HG03460 (cell line): ENCODE results near the gene A3GALT2.
"Not testable (repeated sequence)": the region's sequence is repeated elsewhere in the genome, so short reads cannot be mapped to it uniquely, and the experiment has no call there.

Experiments used
- ATAC-seq: cut with Tn5 transposase; IDR thresholded peaks from one replicate; pipeline ENCODE4 v1.9.1; 2021; ENCODE audit not compliant: unreplicated experiment

Gene A3GALT2

DNA sequence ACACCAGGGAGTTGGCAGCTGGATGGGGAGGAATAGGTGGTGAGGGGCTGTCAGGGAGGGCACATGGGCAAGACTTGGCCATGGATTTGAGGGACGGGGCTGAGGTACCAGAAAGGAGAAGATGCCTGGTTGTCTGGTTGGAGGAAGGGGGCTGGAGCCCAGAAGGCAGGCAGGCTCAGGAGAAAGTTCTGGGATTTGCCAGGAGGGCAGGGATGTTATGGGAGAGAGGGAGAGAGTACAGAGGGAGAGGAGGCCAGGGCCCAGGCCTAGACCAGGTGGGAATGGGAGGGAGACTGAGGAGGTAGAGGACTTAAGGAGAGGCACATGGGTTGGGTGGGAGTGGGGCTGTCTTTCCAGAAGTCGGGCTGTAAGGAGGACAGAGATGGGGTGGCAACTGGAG lies 4.3 kb downstream of the A3GALT2 start:
- ATAC-seq = no peak

DNA sequence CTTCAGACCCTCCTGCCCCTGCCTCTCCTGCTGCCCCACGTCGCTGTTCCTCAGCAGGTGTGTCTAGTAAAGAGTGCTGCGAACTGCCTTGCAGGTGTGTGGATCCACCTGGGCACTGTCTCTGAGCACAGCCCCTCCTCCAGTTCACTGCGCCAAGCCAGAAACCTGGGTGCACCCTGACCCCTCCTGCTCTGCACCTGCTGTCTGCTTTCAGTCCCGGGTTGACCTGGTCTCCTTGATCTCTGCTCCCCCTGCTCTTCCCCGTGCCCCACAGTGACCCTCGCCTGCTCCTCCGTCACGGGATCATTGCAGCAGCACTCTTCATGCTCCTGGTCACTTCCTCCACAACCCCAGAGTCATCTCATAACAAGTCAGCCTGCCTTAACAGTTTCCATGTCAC lies 6.5 kb downstream of the A3GALT2 start:
- ATAC-seq = no peak

DNA sequence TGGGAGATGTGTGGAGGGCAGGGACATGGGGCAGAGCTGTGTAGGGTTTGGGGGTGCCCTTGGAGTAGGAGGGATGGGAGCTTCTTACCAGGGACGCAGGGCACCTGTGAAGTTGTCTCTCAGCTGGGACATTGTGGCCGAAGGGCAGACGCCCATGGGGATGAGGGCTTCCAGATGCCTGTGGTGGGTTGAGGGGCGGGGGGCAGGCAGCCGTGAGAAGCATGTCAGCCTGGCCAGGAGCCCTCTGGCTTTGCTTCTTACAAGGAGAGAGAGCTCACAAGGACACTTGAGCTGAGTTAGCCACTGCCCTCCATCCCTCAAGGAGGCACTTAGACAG lies 8.5 kb downstream of the A3GALT2 start:
- no peak for ATAC-seq

DNA sequence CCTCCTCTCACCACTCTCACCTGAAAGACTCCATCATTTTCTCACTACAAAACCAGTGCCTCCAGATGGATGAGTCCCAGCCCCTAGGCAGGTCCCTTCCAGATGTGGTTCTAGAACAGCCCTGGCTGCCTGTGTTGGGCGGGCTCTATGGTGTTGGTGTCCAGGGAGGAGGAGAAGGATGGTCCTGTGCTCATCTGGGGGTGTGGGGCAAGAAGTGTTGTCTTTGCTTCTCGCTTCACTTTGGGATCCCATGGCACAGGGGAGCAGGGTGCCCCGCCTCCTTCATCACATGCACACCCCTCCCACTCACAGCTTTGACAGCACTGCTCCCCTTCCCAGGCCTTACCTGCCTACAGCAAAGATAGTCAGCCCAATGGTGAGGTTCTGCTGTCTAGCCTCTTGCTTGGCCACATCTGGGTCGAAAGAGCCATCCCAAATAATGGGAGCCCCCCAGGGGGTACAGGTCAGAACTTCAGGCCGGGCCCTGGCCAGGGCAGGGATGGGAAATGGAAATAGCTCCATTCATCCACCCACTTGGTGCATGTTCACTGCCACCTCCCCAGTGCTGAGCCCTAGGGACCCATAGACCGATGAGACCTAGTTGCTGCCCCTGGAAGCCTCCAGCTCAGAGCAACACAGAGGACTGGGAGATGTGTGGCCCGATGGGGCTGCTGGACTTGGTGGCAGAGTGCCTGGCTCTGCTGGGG lies 9.0 kb downstream of the A3GALT2 start:
- ATAC-seq = no peak

DNA sequence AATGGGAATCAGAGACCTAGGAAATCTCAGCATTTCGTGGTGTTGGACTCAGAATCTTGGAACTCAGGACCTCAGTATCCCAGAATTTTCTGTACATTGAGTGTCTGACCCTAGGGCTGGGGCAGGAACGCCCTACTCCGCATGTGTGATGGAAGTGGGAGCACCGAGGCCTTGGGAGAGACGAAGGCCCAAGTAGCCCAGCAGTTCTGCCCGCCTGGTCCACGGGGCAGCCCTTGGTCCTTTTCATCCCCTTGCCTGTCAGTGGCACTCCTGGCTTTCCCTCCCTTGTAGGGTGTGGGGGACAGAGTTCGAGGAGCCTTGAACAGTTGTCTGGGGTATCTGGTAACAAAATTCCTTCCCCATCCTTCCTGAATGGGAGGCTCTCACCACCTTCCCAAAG lies 10.2 kb downstream of the A3GALT2 start:
- no peak for ATAC-seq

DNA sequence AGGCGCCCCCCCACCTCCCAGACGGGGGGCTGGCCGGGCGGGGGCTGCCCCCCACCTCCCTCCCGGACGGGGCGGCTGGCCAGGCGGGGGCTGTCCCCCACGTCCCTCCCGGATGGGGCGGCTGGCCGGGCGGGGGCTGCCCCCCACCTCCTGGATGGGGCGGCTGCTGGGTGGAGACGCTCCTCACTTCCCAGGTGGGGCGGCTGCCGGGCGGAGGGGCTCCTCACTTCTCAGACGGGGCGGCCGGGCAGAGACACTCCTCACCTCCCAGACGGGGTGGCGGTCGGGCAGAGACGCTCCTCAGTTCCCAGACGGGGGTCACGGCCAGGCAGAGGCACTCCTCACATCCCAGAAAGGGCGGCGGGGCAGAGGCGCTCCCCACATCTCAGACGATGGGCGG lies 11.5 kb downstream of the A3GALT2 start:
- not testable (repeated sequence) for ATAC-seq

DNA sequence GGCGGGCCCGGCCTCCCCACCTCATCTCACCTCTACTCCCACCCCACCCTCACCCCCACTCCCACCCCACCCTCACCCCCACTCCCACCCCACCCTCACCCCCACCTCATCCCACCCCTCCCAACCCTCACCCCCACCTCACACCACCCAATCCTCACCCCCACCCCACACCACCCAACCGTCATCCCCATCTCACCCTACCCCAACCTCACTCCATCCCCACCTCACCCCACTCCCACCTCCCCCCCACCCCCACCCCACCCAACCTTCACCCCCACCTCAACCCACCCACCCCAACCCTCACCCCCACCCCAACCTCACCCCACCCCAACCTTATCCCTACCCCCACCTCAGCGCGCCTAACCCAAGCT lies 13.4 kb downstream of the A3GALT2 start:
- no peak for ATAC-seq

DNA sequence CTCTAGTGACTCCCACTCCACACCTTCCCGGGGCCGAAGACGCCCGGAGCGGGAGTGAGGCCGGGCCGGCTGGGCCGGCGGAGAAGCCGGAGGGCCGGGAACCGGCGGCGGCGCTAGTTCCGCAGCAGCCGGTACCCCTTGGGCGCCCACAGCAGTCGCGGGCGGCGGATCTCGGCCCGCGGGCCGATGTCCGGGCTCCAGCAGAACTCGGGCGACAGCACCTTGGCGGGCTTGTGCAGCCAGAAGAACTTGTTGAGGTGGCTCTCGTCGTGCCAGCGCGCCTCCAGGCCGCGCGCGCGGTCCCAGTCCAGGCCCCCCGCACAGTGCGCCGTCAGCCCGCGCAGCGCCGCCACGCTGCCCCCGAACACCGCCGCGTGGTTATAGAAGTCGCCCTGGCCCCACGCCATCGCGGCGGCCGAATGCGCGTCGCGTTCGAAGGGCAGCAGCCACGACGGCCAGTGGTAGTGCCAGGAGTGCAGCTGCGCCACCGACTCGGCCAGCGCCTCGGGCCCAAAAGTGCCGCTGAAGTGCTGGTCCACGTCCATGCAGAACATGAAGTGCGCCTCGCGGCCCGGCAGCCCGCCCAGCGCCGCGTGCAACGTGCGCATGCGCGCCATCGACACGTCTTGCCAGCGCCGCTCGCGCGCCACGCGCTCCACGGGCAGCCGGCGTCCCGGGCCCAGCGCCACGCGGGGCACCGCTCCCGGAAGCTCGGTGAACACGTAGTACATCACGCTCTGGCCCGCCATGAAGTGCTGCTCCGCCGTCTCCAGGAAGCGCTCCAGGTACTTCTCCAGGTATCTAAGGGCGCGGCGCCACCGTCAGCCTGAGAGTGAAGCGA lies 14.0 kb downstream of the A3GALT2 start:
- no peak for ATAC-seq

DNA sequence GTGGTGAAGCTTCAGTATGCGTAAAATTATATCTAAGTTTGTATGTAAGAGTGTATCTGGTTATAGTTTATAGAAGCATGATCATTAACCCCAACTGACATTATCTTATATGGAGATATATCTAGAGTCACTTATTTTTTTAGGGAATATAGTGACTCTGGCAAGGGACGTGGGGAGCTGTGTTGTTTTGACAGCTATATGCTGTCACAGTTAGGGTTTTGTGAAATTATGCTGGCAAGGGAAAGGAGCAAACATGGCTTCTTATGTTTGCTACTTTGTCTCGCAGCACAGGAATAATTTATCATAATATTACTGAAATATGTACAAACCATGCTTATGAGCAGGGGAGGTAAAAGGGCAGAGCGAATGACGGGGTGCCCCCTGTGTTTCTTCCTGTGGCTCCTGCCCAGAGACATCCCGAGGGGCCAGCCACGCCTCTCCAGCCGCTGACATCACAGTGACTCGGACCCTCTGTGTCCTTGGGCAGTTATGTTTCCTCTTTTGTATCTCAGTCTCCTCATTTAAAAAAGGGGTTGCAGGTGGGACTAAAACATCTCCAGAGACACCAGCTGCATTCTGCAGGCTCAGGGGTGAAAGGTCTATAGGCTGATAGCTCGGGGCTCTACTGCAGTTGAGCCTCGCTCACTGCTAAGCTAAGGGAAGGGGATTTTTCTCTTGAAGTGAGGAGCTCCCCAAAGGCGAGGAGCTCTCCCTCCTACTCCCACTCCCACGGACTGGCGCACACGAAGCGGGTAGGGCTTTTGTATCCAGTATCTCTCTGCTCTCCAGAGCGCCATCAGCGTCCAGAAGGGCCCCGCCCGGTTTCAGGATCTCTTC lies 14.9 kb downstream of the A3GALT2 start:
- ATAC-seq = no peak

DNA sequence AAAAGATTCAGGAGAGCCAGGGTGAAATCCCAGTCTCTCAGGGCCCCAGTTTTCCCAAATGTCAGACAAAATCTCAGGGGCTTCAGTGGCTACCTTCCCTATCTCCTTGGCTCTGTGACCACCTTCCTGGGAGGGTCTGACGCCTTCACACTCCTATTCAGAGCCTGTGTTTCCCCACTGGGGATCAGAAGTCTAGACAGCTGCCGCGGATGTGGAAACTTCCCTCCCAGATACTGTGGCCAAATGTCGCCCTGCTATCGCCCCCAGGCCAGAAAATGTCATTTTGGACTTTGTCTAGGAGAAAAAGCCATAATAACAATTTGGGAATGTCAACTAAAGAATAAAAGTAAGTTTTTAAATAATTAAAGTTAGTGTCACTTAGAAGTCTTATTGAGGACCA lies 15.9 kb downstream of the A3GALT2 start:
- no peak for ATAC-seq

DNA sequence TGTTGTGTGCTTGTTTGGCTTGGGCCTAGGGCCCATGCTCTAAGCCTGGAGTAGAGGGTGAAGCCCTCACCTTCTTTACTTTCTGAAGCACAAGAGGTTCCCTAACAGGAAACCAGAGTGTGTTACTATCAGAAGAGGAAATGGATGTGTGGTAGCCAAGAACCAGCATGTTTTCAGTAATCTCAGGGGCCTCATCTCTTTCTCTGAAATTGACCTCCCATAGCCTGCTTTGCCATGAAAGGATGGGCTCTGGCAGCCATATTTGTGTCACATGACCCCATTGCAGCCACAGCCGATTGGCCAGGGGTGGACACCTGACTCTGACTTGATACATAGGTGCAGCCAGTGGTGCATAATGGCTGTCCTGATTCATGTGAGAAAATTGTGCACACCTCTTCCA lies 18.6 kb downstream of the A3GALT2 start:
- no peak for ATAC-seq

DNA sequence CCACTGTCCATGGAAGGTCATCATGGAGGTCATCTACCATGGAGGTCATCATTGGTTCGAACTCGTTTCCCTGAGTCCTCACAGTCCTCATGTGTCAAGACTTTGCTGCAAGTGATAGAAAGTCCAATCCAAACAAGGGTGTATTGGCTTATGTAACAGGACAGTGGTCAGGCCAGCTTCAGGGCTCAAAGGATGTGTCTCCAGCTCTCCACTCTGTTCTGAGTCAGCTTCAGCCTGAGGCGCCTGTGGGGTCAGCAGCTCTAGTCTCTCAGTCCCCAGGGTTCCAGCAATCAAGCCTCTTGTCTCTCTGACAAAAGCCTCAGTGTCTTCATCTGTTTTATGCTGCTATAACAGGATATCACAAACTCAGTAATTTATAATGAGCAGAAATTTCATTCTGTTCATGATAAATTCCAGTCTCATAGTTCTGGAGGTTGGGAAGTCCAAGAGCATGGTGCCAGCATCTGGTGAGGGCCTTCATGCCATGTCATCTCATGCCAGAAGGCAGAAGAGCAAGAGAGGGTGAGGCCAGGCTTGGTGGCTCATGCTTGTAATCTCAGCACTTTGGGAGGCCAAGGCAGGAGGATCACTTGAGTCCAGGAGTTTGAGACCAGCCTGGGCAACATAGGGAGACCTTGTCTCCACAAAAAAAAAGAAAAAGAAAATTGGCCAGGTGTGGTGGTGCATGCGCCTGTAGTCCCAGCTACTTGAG lies 19.5 kb downstream of the A3GALT2 start:
- ATAC-seq = no peak

DNA sequence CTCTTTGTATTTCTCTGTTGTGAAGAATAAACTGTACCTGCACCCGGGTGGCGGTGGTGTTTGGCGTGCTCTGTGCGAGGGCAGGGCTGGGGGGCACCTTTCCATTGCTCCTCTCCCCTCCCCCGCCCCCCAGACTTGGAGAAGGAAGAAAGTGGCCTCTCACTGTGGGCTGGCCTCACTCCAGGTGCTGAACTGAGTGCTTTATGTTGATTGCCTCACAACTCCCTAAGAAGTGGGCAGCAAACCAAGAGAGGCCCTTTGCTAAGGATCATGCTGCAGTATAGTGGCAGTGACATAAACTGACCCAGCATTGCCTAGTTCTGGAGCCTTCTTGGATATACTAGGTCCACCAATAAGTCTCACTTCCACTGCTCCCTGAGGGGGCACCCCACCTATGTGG lies 20.2 kb downstream of the A3GALT2 start:
- no peak for ATAC-seq

DNA sequence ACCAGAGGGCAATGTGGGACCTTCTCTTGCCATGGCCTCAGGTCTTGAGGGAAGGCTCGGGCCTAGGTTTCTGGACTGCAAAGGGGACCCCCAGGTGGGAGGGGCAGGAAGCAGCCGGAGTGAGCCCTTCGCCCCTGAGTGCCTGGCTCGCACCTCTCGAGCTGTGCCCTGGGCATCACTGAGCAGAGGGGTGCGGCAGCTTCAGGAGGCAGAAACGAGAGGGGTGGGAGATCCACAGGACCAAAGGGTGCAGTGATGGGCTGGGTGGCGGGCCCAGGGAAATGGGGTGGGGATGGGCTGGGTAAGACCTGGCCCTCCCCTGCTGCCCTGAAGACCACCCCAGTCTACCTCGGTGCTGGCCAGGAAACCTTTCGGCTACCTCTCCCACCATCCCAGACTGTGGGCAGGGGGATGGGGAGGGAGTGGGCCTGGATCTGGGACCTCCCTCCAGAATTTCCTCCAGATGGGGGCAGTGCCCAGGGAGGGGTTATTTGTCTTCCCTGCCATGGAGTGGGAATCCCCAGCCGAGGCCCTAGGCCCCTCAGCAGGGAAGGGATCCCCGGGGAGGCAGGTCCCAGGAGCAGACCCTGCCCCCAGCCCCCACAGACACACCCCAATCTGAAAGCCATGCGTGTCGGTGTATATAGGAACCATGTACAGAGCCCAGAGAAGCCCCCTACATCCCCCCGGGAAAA lies 21.3 kb downstream of the A3GALT2 start:
- no peak for ATAC-seq

DNA sequence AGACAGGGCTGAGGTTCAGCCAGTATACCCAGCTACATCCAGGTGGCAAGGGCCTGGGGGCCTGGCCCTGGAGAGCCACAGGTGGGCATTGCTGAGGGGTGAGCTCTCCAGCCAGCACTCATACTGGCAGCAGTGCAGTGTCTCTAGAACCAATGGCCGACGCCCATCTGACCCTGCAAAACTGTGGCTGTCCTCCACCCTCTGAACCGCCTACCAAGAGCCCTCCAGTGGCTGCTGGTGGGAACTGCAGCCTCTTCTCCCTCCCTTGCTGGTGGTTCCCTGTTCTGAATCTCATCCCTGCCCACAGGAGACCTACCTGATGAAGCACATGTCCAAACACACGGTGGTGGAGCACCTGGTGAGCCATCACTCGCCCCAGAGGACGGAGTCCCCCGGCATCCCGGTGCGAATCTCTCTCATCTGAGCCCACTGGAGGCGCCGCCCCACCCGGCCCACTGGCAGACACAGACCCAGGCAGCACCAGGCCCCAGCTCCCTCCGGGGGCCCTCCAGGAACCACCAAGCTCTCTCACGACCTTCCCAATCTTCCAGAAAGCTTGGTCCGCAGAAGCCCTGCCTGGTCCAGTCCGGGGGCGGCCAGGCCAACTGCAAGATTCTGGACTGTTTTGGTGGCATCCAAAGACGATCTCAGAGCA lies 22.1 kb downstream of the A3GALT2 start:
- ATAC-seq = no peak

DNA sequence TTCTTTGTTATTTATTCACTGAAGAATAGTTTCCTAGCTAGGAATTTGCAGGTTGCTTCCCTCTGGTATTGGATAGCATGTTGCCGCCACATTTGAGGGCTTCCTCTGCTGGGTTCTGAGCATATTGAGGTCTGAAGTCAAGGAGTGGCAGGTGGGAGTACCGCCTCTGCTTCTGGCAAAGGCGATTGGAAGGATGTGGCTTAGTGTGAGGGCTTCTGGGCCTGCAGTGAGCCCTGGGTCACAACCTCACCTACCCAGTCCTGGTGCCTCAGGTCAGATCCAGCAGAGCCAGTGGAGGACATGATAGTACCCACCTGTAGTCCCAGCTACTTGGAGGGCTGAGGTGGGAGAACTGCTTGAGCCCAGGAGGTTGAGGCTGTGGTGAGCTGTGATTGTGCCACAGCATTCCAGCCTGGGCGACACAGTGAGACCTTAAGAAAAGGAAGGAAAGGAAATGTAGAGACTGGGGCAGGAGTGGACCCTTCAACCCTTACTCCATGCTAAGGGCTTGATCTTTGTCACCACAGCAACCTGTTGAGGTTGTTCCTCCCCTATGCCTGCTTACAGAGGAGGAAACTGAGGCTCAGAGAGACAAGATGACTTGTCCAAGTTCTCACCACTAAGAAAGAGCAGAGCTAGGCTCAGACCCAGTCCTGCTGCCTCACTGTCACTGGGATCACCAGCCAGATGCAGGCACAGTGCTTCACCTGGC lies 22.8 kb downstream of the A3GALT2 start:
- no peak for ATAC-seq

DNA sequence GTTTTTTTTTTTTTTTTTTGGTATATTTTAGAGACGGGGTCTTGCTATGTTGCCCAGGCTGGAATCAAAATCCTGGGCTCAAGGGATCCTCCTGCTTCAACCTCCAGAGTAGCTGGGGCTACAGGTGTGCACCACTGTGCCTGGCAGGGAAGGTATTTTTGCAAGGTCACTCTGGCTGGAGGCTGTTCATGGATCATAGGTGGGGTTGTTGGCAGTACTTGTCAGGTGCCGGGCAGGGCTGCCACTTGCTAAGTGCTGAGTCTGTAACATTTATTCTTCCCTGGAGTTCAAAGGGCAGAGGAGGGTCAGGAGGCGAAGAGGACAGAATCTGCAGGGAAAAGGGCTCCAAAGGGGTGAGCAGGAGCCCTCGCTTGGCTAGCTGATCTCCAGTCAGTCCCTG lies 24.1 kb downstream of the A3GALT2 start:
- no peak for ATAC-seq

DNA sequence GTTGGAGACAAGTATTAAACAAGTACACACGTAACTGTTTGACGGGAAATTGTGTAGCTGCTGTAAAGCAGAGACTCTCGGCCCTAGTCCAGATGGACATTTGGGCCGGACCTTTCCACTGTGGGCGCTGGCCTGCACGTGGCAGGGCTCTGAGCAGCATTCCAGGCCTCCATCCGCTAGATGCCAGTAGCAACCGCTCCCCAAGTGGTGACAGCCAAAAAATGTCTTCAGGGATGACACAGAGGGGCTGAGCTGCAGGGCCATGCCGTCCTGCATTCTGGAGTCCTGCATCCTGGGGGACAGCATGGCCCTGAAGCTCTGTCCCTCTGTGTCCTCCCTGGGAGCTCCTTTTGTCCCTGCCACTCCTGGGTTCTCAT lies 24.8 kb downstream of the A3GALT2 start:
- no peak for ATAC-seq

DNA sequence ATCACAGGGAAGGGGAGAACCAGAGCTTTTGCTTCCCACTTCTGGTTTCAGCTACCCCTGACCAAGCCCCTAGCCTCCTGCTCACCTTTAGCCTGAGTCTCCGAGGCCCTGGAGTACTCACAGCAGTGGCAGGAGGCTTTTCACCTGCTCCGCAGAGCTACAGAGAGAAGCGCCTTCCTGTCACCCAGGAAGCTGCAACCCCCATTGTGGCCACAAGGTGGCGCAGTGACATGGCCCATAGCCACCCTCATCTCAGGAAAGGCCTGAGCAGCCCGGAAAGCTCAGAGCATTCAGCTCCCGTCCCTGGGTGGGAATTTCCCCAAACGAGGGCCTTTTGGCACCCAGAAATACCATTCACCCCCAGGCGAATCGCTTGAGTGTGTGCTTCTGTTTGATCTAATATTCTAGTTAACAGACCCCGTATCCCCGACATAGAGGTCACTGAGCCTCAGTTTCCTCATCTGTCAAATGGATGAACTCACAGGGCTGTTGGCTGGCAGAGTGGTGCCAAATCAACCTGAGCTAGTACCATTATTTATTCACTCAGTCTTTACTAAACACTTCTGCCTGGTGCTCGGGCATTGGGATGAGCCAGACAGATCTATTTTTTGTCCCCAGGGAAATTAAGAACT lies 25.3 kb downstream of the A3GALT2 start:
- ATAC-seq = peak; percentile 73
